ENCODE results near the gene CLIC2.
"Not testable (repeated sequence)": the region's sequence is repeated elsewhere in the genome, so short reads cannot be mapped to it uniquely, and the experiment has no call there.

Gene CLIC2

GRCh38 chrX:155270969-155271368 lies 63.4 kb downstream of the CLIC2 start:
- DNase-seq (ENCODE audit: extremely low spot score): no peak
- POLR2A ChIA-PET: no interaction called here
- TF ChIP-seq FOXA1 (IDR thresholded peaks at IDR 0.05): no peak
- TF ChIP-seq HDGF (IDR thresholded peaks at IDR 0.05; ENCODE audit: borderline replicate concordance): no peak
- no peak for TF ChIP-seq ZNF384 (IDR thresholded peaks at IDR 0.05)
- TF ChIP-seq SUZ12 (IDR thresholded peaks at IDR 0.05): no peak
- TF ChIP-seq SP1 (IDR thresholded peaks at IDR 0.05): no peak
- no peak for TF ChIP-seq FOXM1 (IDR thresholded peaks at IDR 0.05; ENCODE audit: borderline replicate concordance)
- CTCF ChIA-PET: no interaction called here

GRCh38 chrX:155267995-155268394 lies 66.4 kb downstream of the CLIC2 start:
- CTCF ChIA-PET; DNase-seq (ENCODE audit: extremely low spot score); POLR2A ChIA-PET: not testable (repeated sequence)

GRCh38 chrX:155266439-155266838 lies 68.0 kb downstream of the CLIC2 start:
- no peak for DNase-seq (ENCODE audit: extremely low spot score)
- CTCF ChIA-PET: no interaction called here
- no peak for TF ChIP-seq CTBP1 (IDR thresholded peaks at IDR 0.05; ENCODE audit: borderline replicate concordance)
- TF ChIP-seq BHLHE40 (IDR thresholded peaks at IDR 0.05; ENCODE audit: borderline replicate concordance): no peak
- no peak for TF ChIP-seq L3MBTL2 (conservative IDR thresholded peaks at IDR 0.05)
- POLR2A ChIA-PET: no interaction called here

GRCh38 chrX:155263854-155264628 lies 70.4 kb downstream of the CLIC2 start, which contains the start of gene RAB39B:
TSS of gene RAB39B (minus strand) at chrX:155264491. CDS start at chrX:155264288, 203 bp downstream.
- POLR2A ChIA-PET: no interaction called here
- peak; percentile 74 for DNase-seq (ENCODE audit: extremely low spot score)
- CTCF ChIA-PET: no interaction called here
- TF ChIP-seq L3MBTL2 (conservative IDR thresholded peaks at IDR 0.05) (peak; percentile 37), CTBP1 (IDR thresholded peaks at IDR 0.05; ENCODE audit: borderline replicate concordance) (peak; percentile 94), TARDBP (IDR thresholded peaks at IDR 0.05) (no peak)

GRCh38 chrX:155262970-155263754 lies 71.3 kb downstream of the CLIC2 start:
- CTCF ChIA-PET: no interaction called here
- POLR2A ChIA-PET: no interaction called here
- DNase-seq (ENCODE audit: extremely low spot score): no peak
- TF ChIP-seq SUZ12 (IDR thresholded peaks at IDR 0.05): no peak
- no peak for TF ChIP-seq BHLHE40 (IDR thresholded peaks at IDR 0.05; ENCODE audit: borderline replicate concordance)
- TF ChIP-seq ZNF384 (IDR thresholded peaks at IDR 0.05): no peak

- ChIA-PET CTCF (no interaction called here), POLR2A (no interaction called here)
Measured at GRCh38 chrX:155259752-155260151, 74.7 kb downstream of the CLIC2 start.

GRCh38 chrX:155251391-155251790 lies 83.0 kb downstream of the CLIC2 start:
- no peak for DNase-seq (ENCODE audit: extremely low spot score)
- POLR2A ChIA-PET: no interaction called here
- CTCF ChIA-PET: no interaction called here
- no peak for TF ChIP-seq L3MBTL2 (conservative IDR thresholded peaks at IDR 0.05)
- no peak for TF ChIP-seq FOXK2 (IDR thresholded peaks at IDR 0.05)
- no peak for TF ChIP-seq BHLHE40 (IDR thresholded peaks at IDR 0.05; ENCODE audit: borderline replicate concordance)
- TF ChIP-seq PKNOX1 (IDR thresholded peaks at IDR 0.05): no peak
- TF ChIP-seq FOXM1 (IDR thresholded peaks at IDR 0.05; ENCODE audit: borderline replicate concordance): no peak
- TF ChIP-seq LEF1 (IDR thresholded peaks at IDR 0.05; ENCODE audit: borderline replicate concordance): no peak
- no peak for TF ChIP-seq SUZ12 (IDR thresholded peaks at IDR 0.05)

More at GRCh38 chrX:155259752-155260151, 74.7 kb downstream of the CLIC2 start:
- TF ChIP-seq PKNOX1 (IDR thresholded peaks at IDR 0.05) (no peak), HDGF (IDR thresholded peaks at IDR 0.05; ENCODE audit: borderline replicate concordance) (no peak), FOXK2 (IDR thresholded peaks at IDR 0.05) (no peak), FOXM1 (IDR thresholded peaks at IDR 0.05; ENCODE audit: borderline replicate concordance) (no peak), L3MBTL2 (conservative IDR thresholded peaks at IDR 0.05) (no peak), LEF1 (IDR thresholded peaks at IDR 0.05; ENCODE audit: borderline replicate concordance) (no peak), NFRKB (IDR thresholded peaks at IDR 0.05) (no peak), FOXA1 (IDR thresholded peaks at IDR 0.05) (no peak), ELF4 (IDR thresholded peaks at IDR 0.05) (no peak), ZNF384 (IDR thresholded peaks at IDR 0.05) (no peak), SP1 (IDR thresholded peaks at IDR 0.05) (no peak), SUZ12 (IDR thresholded peaks at IDR 0.05) (no peak), TARDBP (IDR thresholded peaks at IDR 0.05) (no peak), ARNT (IDR thresholded peaks at IDR 0.05) (no peak), CTBP1 (IDR thresholded peaks at IDR 0.05; ENCODE audit: borderline replicate concordance) (no peak), BHLHE40 (IDR thresholded peaks at IDR 0.05; ENCODE audit: borderline replicate concordance) (no peak)
- DNase-seq (ENCODE audit: extremely low spot score): no peak
